ENCODE data around the gene KLHL18. TPM values are rescaled to one million over a fixed set of nuclear protein-coding genes. Genes with fewer than 3 reads are reported as not detected.

The KLHL18 gene
- total RNA-seq, 1 donor from 2014 or later, result 10.1 TPM

- H3K4me1 ChIP-seq, result peaks cover 11% of the 10 kb centered on the region
- DNase-seq (ENCODE audit: extremely low spot score in 2 of 2), result no peak
- no peaks in the 10 kb centered on the region for H3K9me3 ChIP-seq
- intact Hi-C loops (cut with DNase I), result no loop called here
- H3K36me3 ChIP-seq, result no peaks in the 10 kb centered on the region
- TF ChIP-seq POLR2AphosphoS5 (IDR thresholded peaks at IDR 0.05; ENCODE audit: insufficient read depth in 1 of 2, low read depth in 1 of 2) (no peak), POLR2A (IDR thresholded peaks at IDR 0.05) (no peak)
- TF ChIP-seq, protein P1, sequence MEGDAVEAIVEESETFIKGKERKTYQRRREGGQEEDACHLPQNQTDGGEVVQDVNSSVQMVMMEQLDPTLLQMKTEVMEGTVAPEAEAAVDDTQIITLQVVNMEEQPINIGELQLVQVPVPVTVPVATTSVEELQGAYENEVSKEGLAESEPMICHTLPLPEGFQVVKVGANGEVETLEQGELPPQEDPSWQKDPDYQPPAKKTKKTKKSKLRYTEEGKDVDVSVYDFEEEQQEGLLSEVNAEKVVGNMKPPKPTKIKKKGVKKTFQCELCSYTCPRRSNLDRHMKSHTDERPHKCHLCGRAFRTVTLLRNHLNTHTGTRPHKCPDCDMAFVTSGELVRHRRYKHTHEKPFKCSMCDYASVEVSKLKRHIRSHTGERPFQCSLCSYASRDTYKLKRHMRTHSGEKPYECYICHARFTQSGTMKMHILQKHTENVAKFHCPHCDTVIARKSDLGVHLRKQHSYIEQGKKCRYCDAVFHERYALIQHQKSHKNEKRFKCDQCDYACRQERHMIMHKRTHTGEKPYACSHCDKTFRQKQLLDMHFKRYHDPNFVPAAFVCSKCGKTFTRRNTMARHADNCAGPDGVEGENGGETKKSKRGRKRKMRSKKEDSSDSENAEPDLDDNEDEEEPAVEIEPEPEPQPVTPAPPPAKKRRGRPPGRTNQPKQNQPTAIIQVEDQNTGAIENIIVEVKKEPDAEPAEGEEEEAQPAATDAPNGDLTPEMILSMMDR (IDR thresholded peaks at IDR 0.05), result no peak
- H3K27me3 ChIP-seq, result no peaks in the 10 kb centered on the region
- H3K27ac ChIP-seq, result no peak overlapping the region
- H3K4me3 ChIP-seq, result no peak overlapping the region
Measured at GRCh38 chr3:47265725-47266428, 16.9 kb upstream of the KLHL18 start.

- Histone ChIP-seq H3K36me3 (no peaks in the 10 kb centered on the region), H3K27me3 (no peaks in the 10 kb centered on the region), H3K4me3 (no peak overlapping the region), H3K4me1 (peaks cover 11% of the 10 kb centered on the region), H3K27ac (no peak overlapping the region), H3K9me3 (no peaks in the 10 kb centered on the region)
- intact Hi-C loops (cut with DNase I), result no loop called here
- DNase-seq (ENCODE audit: extremely low spot score in 2 of 2), result no peak
- TF ChIP-seq POLR2AphosphoS5 (IDR thresholded peaks at IDR 0.05; ENCODE audit: insufficient read depth in 1 of 2, low read depth in 1 of 2), result no peak
- TF ChIP-seq POLR2A (IDR thresholded peaks at IDR 0.05), result no peak
- TF ChIP-seq, protein P1 (IDR thresholded peaks at IDR 0.05), result no peak
Measured at GRCh38 chr3:47266709-47267489, 15.8 kb upstream of the KLHL18 start.

DNA sequence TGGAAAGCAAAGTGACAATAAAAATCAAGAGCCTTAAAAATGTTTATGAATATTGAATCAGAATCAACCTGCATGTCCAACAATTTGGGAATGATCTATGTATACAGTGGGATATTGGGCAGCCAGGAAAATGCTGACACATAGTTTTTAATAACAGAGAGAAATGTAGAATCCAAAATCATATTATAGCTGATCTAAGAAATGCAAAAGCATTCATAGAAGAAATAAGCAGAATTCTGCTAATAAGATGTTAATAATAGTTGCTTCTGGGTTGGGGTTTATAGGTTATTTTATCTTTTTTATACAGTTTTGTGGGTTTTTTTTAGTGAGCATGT lies 15.3 kb upstream of the KLHL18 start:
- DNase-seq (ENCODE audit: extremely low spot score in 2 of 2), result no peak
- no peaks in the 10 kb centered on the region for H3K36me3 ChIP-seq
- H3K9me3 ChIP-seq, result no peaks in the 10 kb centered on the region
- no peak overlapping the region for H3K4me3 ChIP-seq
- intact Hi-C loops (cut with DNase I), result no loop called here
- no peaks in the 10 kb centered on the region for H3K27me3 ChIP-seq
- H3K4me1 ChIP-seq, result peaks cover 11% of the 10 kb centered on the region
- no peak for TF ChIP-seq POLR2A (IDR thresholded peaks at IDR 0.05)
- TF ChIP-seq POLR2AphosphoS5 (IDR thresholded peaks at IDR 0.05; ENCODE audit: insufficient read depth in 1 of 2, low read depth in 1 of 2), result no peak
- TF ChIP-seq, protein P1 (IDR thresholded peaks at IDR 0.05), result no peak
- no peak overlapping the region for H3K27ac ChIP-seq

GRCh38 chr3:47270526-47270925 lies 12.2 kb upstream of the KLHL18 start:
- Histone ChIP-seq H3K27me3 (no peaks in the 10 kb centered on the region), H3K4me3 (no peak overlapping the region), H3K4me1 (peaks cover 11% of the 10 kb centered on the region), H3K9me3 (no peaks in the 10 kb centered on the region), H3K27ac (no peak overlapping the region), H3K36me3 (no peaks in the 10 kb centered on the region)
- no peak for DNase-seq (ENCODE audit: extremely low spot score in 2 of 2)
- TF ChIP-seq, protein P1 (IDR thresholded peaks at IDR 0.05), result no peak
- TF ChIP-seq POLR2AphosphoS5 (IDR thresholded peaks at IDR 0.05; ENCODE audit: insufficient read depth in 1 of 2, low read depth in 1 of 2) (no peak), POLR2A (IDR thresholded peaks at IDR 0.05) (no peak)
- intact Hi-C loops (cut with DNase I), result no loop called here

GRCh38 chr3:47273564-47273963 lies 9.2 kb upstream of the KLHL18 start:
- TF ChIP-seq POLR2A (IDR thresholded peaks at IDR 0.05) (no peak), POLR2AphosphoS5 (IDR thresholded peaks at IDR 0.05; ENCODE audit: insufficient read depth in 1 of 2, low read depth in 1 of 2) (no peak)
- TF ChIP-seq, protein P1 (IDR thresholded peaks at IDR 0.05), result no peak
- H3K4me1 ChIP-seq, result no peaks in the 10 kb centered on the region
- DNase-seq (ENCODE audit: extremely low spot score in 2 of 2), result no peak
- no peak overlapping the region for H3K27ac ChIP-seq
- no peaks in the 10 kb centered on the region for H3K36me3 ChIP-seq
- intact Hi-C loops (cut with DNase I), result no loop called here
- H3K4me3 ChIP-seq, result no peak overlapping the region
- no peaks in the 10 kb centered on the region for H3K27me3 ChIP-seq
- no peaks in the 10 kb centered on the region for H3K9me3 ChIP-seq

Measured in vagina (tissue), 2 donors.